Gastrocnemius medialis (tissue), 4 donors: Measurements from ENCODE around the gene GUCY2C. TPM values are rescaled to one million over a fixed set of nuclear protein-coding genes. Genes with fewer than 3 reads are reported as not detected.

Experiments
- ATAC-seq, 2 donors: fragments of 150-250 bp; one replicate each; pipeline ENCODE4 v1.9.1; 2016
- DNase-seq, 2 donors: peaks; one replicate each; pipeline ENCODE4 v3.0.0-alpha.2; 2019
- H3K27ac ChIP-seq, 4 donors: fragments of 200-600 bp; sonication (generic); 1 replicate in 1 of 4; 2 replicates in 3 of 4; pipeline ENCODE4 v1.5.1; 2016 to 2018; ENCODE audit warnings: mild to moderate bottlenecking in 2 of 4, moderate library complexity in 1 of 4
- H3K27me3 ChIP-seq, 3 donors: fragments of 200-600 bp; sonication (generic) in 2 of 3; 1 replicate in 1 of 3; 2 replicates in 2 of 3; pipeline versions ENCODE4 v1.5.1 to v1.6.0; 2016 to 2019; ENCODE audit warnings: mild to moderate bottlenecking in 1 of 3, moderate library complexity in 1 of 3
- H3K36me3 ChIP-seq, 2 donors: fragments of 200-600 bp; sonication (generic) in 1 of 2; one replicate each; pipeline ENCODE4 v1.5.1; 2017 to 2018
- H3K4me1 ChIP-seq, 2 donors: fragments of 200-600 bp; sonication (generic) in 1 of 2; one replicate each; pipeline ENCODE4 v1.5.1; 2016 to 2017; ENCODE audit warnings: mild to moderate bottlenecking in 2 of 2
- H3K4me3 ChIP-seq, 4 donors: fragments of 200-600 bp; sonication (generic) in 3 of 4; 1 replicate in 1 of 4; 2 replicates in 3 of 4; pipeline ENCODE4 v1.5.1; 2016 to 2019; ENCODE audit warnings: mild to moderate bottlenecking in 2 of 4
- H3K9me3 ChIP-seq, 3 donors: fragments of 200-600 bp; sonication (generic) in 2 of 3; 1 replicate in 1 of 3; 2 replicates in 2 of 3; pipeline ENCODE4 v1.5.1; 2016 to 2019
- CTCF ChIP-seq, 5 experiments: fragments of 450-650 bp in 3 of 5; fragments of 200-600 bp in 2 of 5; sonication (generic) in 2 of 5; IDR thresholded peaks in 4 of 5; conservative IDR thresholded peaks in 1 of 5; 1 replicate in 4 of 5; 2 replicates in 1 of 5; pipeline ENCODE4 v1.5.1; 2016 to 2019; ENCODE audit warnings: antibody characterized with exemption in 5 of 5, mild to moderate bottlenecking in 3 of 5, moderate library complexity in 3 of 5
- POLR2A ChIP-seq, 2 donors: fragments of 450-650 bp; IDR thresholded peaks; one replicate each; pipeline ENCODE4 v1.6.1; 2017; ENCODE audit warnings: antibody characterized with exemption in 2 of 2, mild to moderate bottlenecking in 2 of 2, moderate library complexity in 2 of 2
- in situ Hi-C, 4 donors: fragments of 200-750 bp; cut with MboI; loops; one replicate each; pipeline versions ENCODE4 v1.15.0 to v1.8.0; 2017; ENCODE audit warnings: low sequenced_read_pairs in 4 of 4
- intact Hi-C: fragments of 100-400 bp; cut with DNase I; formaldehyde crosslinking; loops from one replicate; pipeline ENCODE4 v1.15.1; 2023; ENCODE audit warnings: low total_unique reads
- total RNA-seq, 4 donors: library from RNA; depleted of rRNA; stranded (reverse); fragments of >200 nt; gene quantifications; one replicate each; pipeline versions ENCODE4 v1.1.0 to v1.2.3, GENCODE V29; 2016

Gene GUCY2C
- total RNA-seq, 4 donors from 2014 or later: 0.09 to 0.17 TPM; not detected in 2

GRCh38 chr12:14630793-14631192 lies 65.6 kb downstream of the GUCY2C start:
- Histone ChIP-seq H3K27me3 (no peaks in the 10 kb centered on the region), H3K9me3 (no peaks in the 10 kb centered on the region), H3K4me1 (peaks cover 0 to 3% of the 10 kb centered on the region in 2 donors), H3K36me3 (no peaks in the 10 kb centered on the region), H3K4me3 (no peak overlapping the region), H3K27ac (no peak overlapping the region)
- no peak for DNase-seq
- no peak for ATAC-seq
- TF ChIP-seq CTCF (IDR thresholded peaks at IDR 0.05 in 4 of 5, conservative IDR thresholded peaks at IDR 0.05 in 1 of 5): no peak
- no peak for TF ChIP-seq POLR2A (IDR thresholded peaks at IDR 0.05)
- intact Hi-C loops (loop anchor here (1.0 to 5.0 kb wide), 3 partner anchors 34 to 365 kb away; no protein-coding TSS in a partner anchor), in situ Hi-C loops (loop anchor here in 3 of 4 donors (25.0 kb wide), 2 partner anchors 357 to 393 kb away; no protein-coding TSS in a partner anchor)

GRCh38 chr12:14629832-14630710 lies 66.3 kb downstream of the GUCY2C start:
- intact Hi-C loops: loop anchor here (1.0 to 5.0 kb wide), 3 partner anchors 35 to 365 kb away; no protein-coding TSS in a partner anchor
- in situ Hi-C loops: loop anchor here in 3 of 4 donors (25.0 kb wide), 2 partner anchors 357 to 393 kb away; no protein-coding TSS in a partner anchor
- H3K36me3 ChIP-seq: no peaks in the 10 kb centered on the region

GRCh38 chr12:14628771-14629170 lies 67.6 kb downstream of the GUCY2C start:
- ATAC-seq: no peak
- no peak overlapping the region for H3K27ac ChIP-seq
- intact Hi-C loops: no loop called here
- in situ Hi-C loops: loop anchor here in 3 of 4 donors (25.0 kb wide), 2 partner anchors 359 to 391 kb away; no protein-coding TSS in a partner anchor
- no peaks in the 10 kb centered on the region for H3K27me3 ChIP-seq
- TF ChIP-seq CTCF (IDR thresholded peaks at IDR 0.05 in 4 of 5, conservative IDR thresholded peaks at IDR 0.05 in 1 of 5): no peak
- TF ChIP-seq POLR2A (IDR thresholded peaks at IDR 0.05): no peak
- H3K4me3 ChIP-seq: no peak overlapping the region
- peaks cover 0 to 3% of the 10 kb centered on the region in 2 donors for H3K4me1 ChIP-seq
- no peak for DNase-seq
- H3K36me3 ChIP-seq: no peaks in the 10 kb centered on the region
- no peaks in the 10 kb centered on the region for H3K9me3 ChIP-seq

More at GRCh38 chr12:14629832-14630710, 66.3 kb downstream of the GUCY2C start:
- DNase-seq (peak; percentile 42 to 46), ATAC-seq (peak; percentile 93 to 97)
- Histone ChIP-seq H3K4me1 (peaks cover 0 to 3% of the 10 kb centered on the region in 2 donors), H3K27ac (no peak overlapping the region), H3K9me3 (no peaks in the 10 kb centered on the region), H3K27me3 (no peaks in the 10 kb centered on the region), H3K4me3 (no peak overlapping the region)
- TF ChIP-seq POLR2A (IDR thresholded peaks at IDR 0.05) (no peak), CTCF (IDR thresholded peaks at IDR 0.05 in 4 of 5, conservative IDR thresholded peaks at IDR 0.05 in 1 of 5) (peak; percentile 81 to 95 (median 87))

GRCh38 chr12:14621826-14622225 lies 74.6 kb downstream of the GUCY2C start:
- Histone ChIP-seq H3K27ac (no peak overlapping the region), H3K4me3 (no peak overlapping the region), H3K27me3 (no peaks in the 10 kb centered on the region), H3K36me3 (no peaks in the 10 kb centered on the region), H3K9me3 (no peaks in the 10 kb centered on the region), H3K4me1 (no peaks in the 10 kb centered on the region)
- ATAC-seq (no peak), DNase-seq (no peak)
- in situ Hi-C loops: no loop called here
- TF ChIP-seq CTCF (IDR thresholded peaks at IDR 0.05 in 4 of 5, conservative IDR thresholded peaks at IDR 0.05 in 1 of 5) (no peak), POLR2A (IDR thresholded peaks at IDR 0.05) (no peak)
- intact Hi-C loops: no loop called here
